HepG2 (cell line): ENCODE measurements around the gene MAP3K19. TPM values are rescaled to one million over a fixed set of nuclear protein-coding genes. Genes with fewer than 3 reads are reported as not detected.

Experiments used
- AKAP8 ChIP-seq: sonication (generic); formaldehyde crosslinking; IDR thresholded peaks from 2 replicates; pipeline ENCODE4 v1.5.1; 2020; ENCODE audit warnings: mild to moderate bottlenecking, missing genetic modification reagents
- CBX5 ChIP-seq: sonication (generic); formaldehyde crosslinking; IDR thresholded peaks from 2 replicates; pipeline ENCODE4 v1.4.0; 2020; ENCODE audit warnings: missing genetic modification reagents, borderline replicate concordance
- GFI1 ChIP-seq: sonication (generic); formaldehyde crosslinking; IDR thresholded peaks from 2 replicates; pipeline ENCODE4 v1.5.0; 2020; ENCODE audit warnings: missing genetic modification reagents, mild to moderate bottlenecking, borderline replicate concordance
- KAT2B ChIP-seq: fragments of 150-350 bp; IDR thresholded peaks from 2 replicates; pipeline ENCODE4 v1.6.1; 2014; ENCODE audit warnings: low read depth, low read length, borderline replicate concordance
- LBX2 ChIP-seq: sonication (generic); formaldehyde crosslinking; IDR thresholded peaks from 2 replicates; pipeline ENCODE4 v1.5.0; 2020; ENCODE audit warnings: missing genetic modification reagents, mild to moderate bottlenecking, borderline replicate concordance
- NCOR1 ChIP-seq: fragments of 200-600 bp; sonication (generic); IDR thresholded peaks from 2 replicates; pipeline ENCODE4 v1.7.0; 2017; ENCODE audit warnings: antibody characterized with exemption, low read length, borderline replicate concordance
- SNAPC4 ChIP-seq: sonication (generic); formaldehyde crosslinking; IDR thresholded peaks from 2 replicates; pipeline ENCODE4 v1.4.0; 2020; ENCODE audit warnings: mild to moderate bottlenecking, missing genetic modification reagents
- SSRP1 ChIP-seq: IDR thresholded peaks from 2 replicates; pipeline ENCODE4 v1.6.1; 2016; ENCODE audit warnings: control low read depth
- ZGPAT ChIP-seq: IDR thresholded peaks from 2 replicates; pipeline ENCODE4 v1.6.1; 2016; ENCODE audit warnings: mild to moderate bottlenecking
- ZHX1 ChIP-seq: sonication (generic); formaldehyde crosslinking; IDR thresholded peaks from 2 replicates; pipeline ENCODE4 v1.8.1; 2022; ENCODE audit warnings: low read depth, mild to moderate bottlenecking, missing genetic modification reagents
- ZIK1 ChIP-seq: sonication (generic); formaldehyde crosslinking; IDR thresholded peaks from 2 replicates; pipeline ENCODE4 v1.5.0; 2020; ENCODE audit warnings: mild to moderate bottlenecking, low read depth, missing genetic modification reagents, borderline replicate concordance
- ZKSCAN8 ChIP-seq: IDR thresholded peaks from 2 replicates; pipeline ENCODE4 v1.6.1; 2016; ENCODE audit warnings: borderline replicate concordance, missing genetic modification reagents, missing compliant biosample characterization
- ZNF260 ChIP-seq: sonication (generic); formaldehyde crosslinking; IDR thresholded peaks from 2 replicates; pipeline ENCODE4 v1.4.0; 2020; ENCODE audit warnings: missing genetic modification reagents, low read depth, mild to moderate bottlenecking, borderline replicate concordance
- polyA plus RNA-seq, 8 experiments: library from polyadenylated mRNA; depleted of rRNA in 3 of 8; stranded (reverse) in 7 of 8; unstranded in 1 of 8; fragments of >200 nt; fragmentation: Illumina TruSeq in 4 of 8; extraction: Trizol in 4 of 8; gene quantifications; 2 replicates each; pipeline versions ENCODE4 v1.2.1 to v1.2.3, GENCODE V29; 2011 to 2016; ENCODE audit warnings: low read depth in 4 of 8, missing spikeins in 1 of 8, mixed read lengths in 1 of 8; ENCODE audit not compliant: insufficient read depth in 1 of 8
- total RNA-seq, 5 experiments: library from RNA; depleted of rRNA; stranded (reverse); fragments of >200 nt; fragmentation: Illumina TruSeq; extraction: Trizol; gene quantifications; 2 replicates each; pipeline ENCODE4 v1.2.3, GENCODE V29; 2016; ENCODE audit warnings: low read depth in 1 of 5
- TF ChIP-seq, protein P1 (sequence below): sonication (generic); formaldehyde crosslinking; IDR thresholded peaks from 2 replicates; pipeline ENCODE4 v1.9.0; 2021; ENCODE audit warnings: missing genetic modification reagents, borderline replicate concordance

The MAP3K19 gene
- total and polyA plus RNA-seq, 2 of the 13 experiments (the other 11 are each of a cell fraction or from before 2014, with no cell fraction given) = not detected

DNA sequence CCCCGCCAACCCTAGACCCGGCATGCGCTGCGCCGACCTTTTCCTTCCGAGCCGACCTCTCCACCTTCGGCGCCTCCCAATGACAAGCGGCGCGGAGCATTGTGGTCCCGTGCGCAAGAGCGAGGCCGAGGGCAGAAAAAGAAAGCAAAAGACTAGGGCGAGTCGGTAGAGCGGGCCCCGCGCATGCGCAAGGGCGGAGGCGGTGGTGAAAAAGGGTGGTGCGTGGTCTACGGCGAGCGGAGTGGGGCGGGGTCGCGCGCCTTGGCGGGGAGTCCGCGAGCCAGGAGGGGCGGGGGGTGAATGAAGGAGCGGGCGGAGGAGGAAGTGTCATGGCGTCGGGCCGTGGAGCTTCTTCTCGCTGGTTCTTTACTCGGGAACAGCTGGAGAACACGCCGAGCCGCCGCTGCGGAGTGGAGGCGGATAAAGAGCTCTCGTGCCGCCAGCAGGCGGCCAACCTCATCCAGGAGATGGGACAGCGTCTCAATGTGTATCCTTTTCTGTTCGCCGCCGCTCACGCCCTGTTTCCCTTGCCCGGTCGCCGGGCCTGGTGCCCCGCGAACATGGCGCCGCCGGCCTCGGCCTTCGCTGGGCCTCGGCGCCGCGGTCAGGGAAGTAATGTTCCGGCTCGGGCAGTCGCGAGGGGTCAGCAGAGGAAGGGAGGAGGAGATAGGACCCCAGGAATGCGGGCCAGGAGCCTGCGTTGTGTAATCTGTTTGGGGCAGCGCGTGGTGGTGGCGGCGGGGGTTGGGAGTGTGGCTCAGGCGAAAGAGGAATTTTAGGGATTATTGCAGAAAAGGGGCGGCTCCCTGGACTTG, 128.5 kb downstream of the MAP3K19 start, which contains the start of gene CCNT2 (continued):
- TF ChIP-seq GFI1 (CRISPR knock-in tag) (0 out of 2 replicates have a peak, but pooled peaks have one; percentile 44), ZKSCAN8 (CRISPR knock-in tag) (no peak), ZGPAT (CRISPR knock-in tag) (peak; percentile 79), LBX2 (CRISPR knock-in tag) (0 out of 2 replicates have a peak, but pooled peaks have one; percentile 17), CBX5 (CRISPR knock-in tag) (peak; percentile 29; the same call in 1 of the 2 replicates), ZNF260 (no peak), ZIK1 (CRISPR knock-in tag) (peak; percentile 29; the same call in 1 of the 2 replicates), ZHX1 (CRISPR knock-in tag) (0 out of 2 replicates have a peak, but pooled peaks have one; percentile 76), KAT2B (no peak), SNAPC4 (CRISPR knock-in tag) (peak; percentile 56), SSRP1 (CRISPR knock-in tag) (no peak), AKAP8 (CRISPR knock-in tag) (no peak), NCOR1 (no peak; the same call in 1 of the 2 replicates)
- TF ChIP-seq, protein P1, sequence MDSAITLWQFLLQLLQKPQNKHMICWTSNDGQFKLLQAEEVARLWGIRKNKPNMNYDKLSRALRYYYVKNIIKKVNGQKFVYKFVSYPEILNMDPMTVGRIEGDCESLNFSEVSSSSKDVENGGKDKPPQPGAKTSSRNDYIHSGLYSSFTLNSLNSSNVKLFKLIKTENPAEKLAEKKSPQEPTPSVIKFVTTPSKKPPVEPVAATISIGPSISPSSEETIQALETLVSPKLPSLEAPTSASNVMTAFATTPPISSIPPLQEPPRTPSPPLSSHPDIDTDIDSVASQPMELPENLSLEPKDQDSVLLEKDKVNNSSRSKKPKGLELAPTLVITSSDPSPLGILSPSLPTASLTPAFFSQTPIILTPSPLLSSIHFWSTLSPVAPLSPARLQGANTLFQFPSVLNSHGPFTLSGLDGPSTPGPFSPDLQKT (CRISPR knock-in tag) = 0 out of 2 replicates have a peak, but pooled peaks have one; percentile 10
